IMR-90 (cell line): ENCODE data around the gene KCNH5. TPM values are rescaled to one million over a fixed set of nuclear protein-coding genes. Genes with fewer than 3 reads are reported as not detected.

ENCODE experiments used
- ATAC-seq: fragments of 200-7000 bp; cut with Tn5 transposase; 2 replicates; pipeline ENCODE4 v1.9.1; 2020; ENCODE audit warnings: low read depth, mild to moderate bottlenecking, moderate library complexity
- BruUV-seq: library from RNA; stranded (reverse); fragments of 400-500 nt; replicated peaks from 2 replicates; lab custom pipeline; 2021; lab: Mats Ljungman, UMichigan
- CTCF ChIA-PET: fragments of 300-600 bp; formaldehyde crosslinking; extraction: SDS; loops from one replicate; lab custom pipeline; 2021; ENCODE audit warnings: antibody characterized with exemption; lab: Yijun Ruan, JAX
- POLR2A ChIA-PET: fragments of 300-600 bp; sonication (Branson Sonifier 250); formaldehyde crosslinking; loops from one replicate; lab custom pipeline; 2022; ENCODE audit warnings: antibody characterized with exemption; ENCODE audit not compliant: unreplicated experiment; lab: Charles Lee
- DNase-seq: peaks from one replicate; pipeline ENCODE4 v3.0.0; 2013
- H2AFZ ChIP-seq: replicated peaks from 2 replicates; pipeline ENCODE3; 2013; ENCODE audit warnings: low read length, mild to moderate bottlenecking; ENCODE audit not compliant: poor library complexity
- H2AK5ac ChIP-seq: 2 replicates; pipeline ENCODE4 v1.6.1; 2013; ENCODE audit warnings: low read depth, low read length, inconsistent platforms
- H2AK9ac ChIP-seq: replicated peaks from 2 replicates; pipeline ENCODE3; 2013; ENCODE audit warnings: mild to moderate bottlenecking, low read depth, low read length, moderate library complexity; ENCODE audit not compliant: poor library complexity
- H2BK120ac ChIP-seq: 2 replicates; pipeline ENCODE4 v1.6.1; 2013; ENCODE audit warnings: low read depth, low read length, inconsistent platforms
- H2BK15ac ChIP-seq: 3 replicates; pipeline ENCODE4 v1.6.1; 2013; ENCODE audit warnings: low read depth, low read length, inconsistent platforms
- H2BK20ac ChIP-seq: 2 replicates; pipeline ENCODE4 v1.6.1; 2013; ENCODE audit warnings: low read depth, mild to moderate bottlenecking, inconsistent platforms, low read length, moderate library complexity
- H2BK5ac ChIP-seq: 2 replicates; pipeline ENCODE4 v1.6.1; 2013; ENCODE audit warnings: mild to moderate bottlenecking, low read depth, low read length, inconsistent platforms; ENCODE audit not compliant: poor library complexity, severe bottlenecking
- H3K14ac ChIP-seq: replicated peaks from 2 replicates; pipeline ENCODE4 v1.6.1; 2013; ENCODE audit warnings: low read depth, low read length, inconsistent platforms
- H3K18ac ChIP-seq: 2 replicates; pipeline ENCODE4 v1.6.1; 2013; ENCODE audit warnings: low read depth, low read length, control low read depth
- H3K23ac ChIP-seq: 2 replicates; pipeline ENCODE4 v1.6.1; 2013; ENCODE audit warnings: low read depth, low read length, inconsistent platforms
- H3K27ac ChIP-seq: 2 replicates; pipeline ENCODE4 v1.5.1; 2013; ENCODE audit warnings: mild to moderate bottlenecking, control low read depth, low read length; ENCODE audit not compliant: insufficient read depth
- H3K27me3 ChIP-seq: 2 replicates; pipeline ENCODE4 v1.6.1; 2013; ENCODE audit warnings: low read length; ENCODE audit not compliant: control insufficient read depth, insufficient read depth
- H3K36me3 ChIP-seq: 2 replicates; pipeline ENCODE4 v1.6.1; 2013; ENCODE audit warnings: low read length, mixed read lengths; ENCODE audit not compliant: control insufficient read depth, insufficient read depth
- H3K4ac ChIP-seq: 2 replicates; pipeline ENCODE4 v1.6.1; 2013; ENCODE audit warnings: low read depth, low read length, inconsistent platforms
- H3K4me1 ChIP-seq: 2 replicates; pipeline ENCODE4 v1.6.1; 2013; ENCODE audit warnings: low read length, mixed read lengths; ENCODE audit not compliant: control insufficient read depth, insufficient read depth
- H3K4me2 ChIP-seq: 2 replicates; pipeline ENCODE4 v1.6.1; 2013; ENCODE audit warnings: low read depth, mild to moderate bottlenecking, control low read depth, low read length, moderate library complexity
- H3K4me3 ChIP-seq: 2 replicates; pipeline ENCODE4 v1.5.1; 2013; ENCODE audit warnings: low read depth, mild to moderate bottlenecking, control low read depth, low read length, moderate library complexity; ENCODE audit not compliant: insufficient read depth
- H3K56ac ChIP-seq: 2 replicates; pipeline ENCODE4 v1.6.1; 2013; ENCODE audit warnings: low read length, inconsistent platforms; ENCODE audit not compliant: insufficient read depth; ENCODE audit errors: extremely low read depth
- H3K79me1 ChIP-seq, 2 experiments: 2 replicates each; pipeline ENCODE4 v1.6.1; 2013; ENCODE audit warnings: low read length in 2 of 2, inconsistent platforms in 1 of 2, low read depth in 1 of 2
- H3K9ac ChIP-seq: 2 replicates; pipeline ENCODE4 v1.6.1; 2013; ENCODE audit warnings: low read depth, low read length, control low read depth
- H3K9me1 ChIP-seq: 2 replicates; pipeline ENCODE4 v1.6.1; 2013; ENCODE audit warnings: low read length, inconsistent platforms; ENCODE audit not compliant: insufficient read depth
- H3K9me3 ChIP-seq: 2 replicates; pipeline ENCODE4 v1.6.1; 2013; ENCODE audit warnings: low read length; ENCODE audit not compliant: control insufficient read depth, insufficient read depth
- H4K20me1 ChIP-seq: 2 replicates; pipeline ENCODE4 v1.6.1; 2013; ENCODE audit warnings: low read length, inconsistent platforms; ENCODE audit not compliant: insufficient read depth
- H4K5ac ChIP-seq: 2 replicates; pipeline ENCODE4 v1.6.1; 2013; ENCODE audit warnings: mild to moderate bottlenecking, low read depth, low read length, control low read depth
- H4K8ac ChIP-seq, 2 experiments: 2 replicates each; pipeline ENCODE4 v1.6.1; 2013; ENCODE audit warnings: low read depth in 2 of 2, low read length in 2 of 2, control low read depth in 1 of 2, inconsistent platforms in 1 of 2
- H4K91ac ChIP-seq: 2 replicates; pipeline ENCODE4 v1.6.1; 2013; ENCODE audit warnings: low read depth, low read length, inconsistent platforms; ENCODE audit not compliant: insufficient read depth
- CEBPB ChIP-seq: IDR thresholded peaks from 2 replicates; pipeline ENCODE4 v1.6.1; 2012; ENCODE audit warnings: low read depth, low read length, improper control_type of control experiment
- CTCF ChIP-seq: conservative IDR thresholded peaks from 2 replicates; pipeline ENCODE4 v1.5.1; 2012; ENCODE audit warnings: mild to moderate bottlenecking, low read depth, low read length, improper control_type of control experiment
- ELK1 ChIP-seq: fragments of 150-350 bp; IDR thresholded peaks from 2 replicates; pipeline ENCODE4 v1.6.1; 2016; ENCODE audit warnings: low read depth, mild to moderate bottlenecking, low read length, moderate library complexity, borderline replicate concordance
- MXI1 ChIP-seq: IDR thresholded peaks from 2 replicates; pipeline ENCODE4 v1.6.1; 2012; ENCODE audit warnings: low read depth, mild to moderate bottlenecking, low read length, moderate library complexity, borderline replicate concordance
- RCOR1 ChIP-seq: IDR thresholded peaks from 2 replicates; pipeline ENCODE4 v1.6.1; 2012; ENCODE audit warnings: mild to moderate bottlenecking, low read length, improper control_type of control experiment; ENCODE audit not compliant: insufficient replicate concordance
- SMC3 ChIP-seq: fragments of 150-350 bp; IDR thresholded peaks from 2 replicates; pipeline ENCODE4 v1.6.1; 2016; ENCODE audit warnings: low read depth, mild to moderate bottlenecking, antibody characterized with exemption, low read length, moderate library complexity
- whole genome bisulfite sequencing, 2 experiments: methylation state at CpG; one replicate each; pipeline versions ENCODE4 v1.1.5 to v1.1.7; 2013; ENCODE audit warnings: missing lambda C conversion rate in 2 of 2; ENCODE audit not compliant: insufficient read length in 1 of 2; ENCODE audit errors: extremely low coverage in 2 of 2; 5-methylcytosine and 5-hydroxymethylcytosine counted together
- dilution Hi-C: fragments of 300-500 bp; cut with HindIII; formaldehyde crosslinking; loops from one replicate; pipeline ENCODE4 v1.14.3; 2018; ENCODE audit warnings: low sequenced_read_pairs; ENCODE audit not compliant: unreplicated experiment
- in situ Hi-C: fragments of 300-500 bp; cut with MboI; formaldehyde crosslinking; loops from 3 replicates; pipeline ENCODE4 v1.14.3; 2019; ENCODE audit warnings: low sequenced_read_pairs, inconsistent platforms, mixed read lengths
- intact Hi-C: fragments of 100-400 bp; cut with micrococcal nuclease; formaldehyde crosslinking; loops from 2 replicates; pipeline ENCODE4 v1.10.0; 2022
- polyA plus RNA-seq, 3 experiments: library from polyadenylated mRNA; depleted of rRNA; stranded (reverse); fragments of >200 nt; gene quantifications; 2 replicates each; pipeline ENCODE4 v1.2.3, GENCODE V29; 2012; ENCODE audit warnings: low replicate concordance in 1 of 3
- total RNA-seq: library from RNA; depleted of rRNA; stranded (reverse); fragments of >200 nt; gene quantifications from 2 replicates; pipeline ENCODE4 v1.2.3, GENCODE V29; 2012

KCNH5 gene
- total and polyA plus RNA-seq, 2 of the 4 experiments (the other 2 are of a cell fraction) = under 0.01 to 0.03 TPM

- no peak for DNase-seq
- Histone ChIP-seq H2BK5ac (no peak overlapping the region), H4K91ac (no peak overlapping the region), H3K9me1 (no peaks in the 10 kb centered on the region), H3K18ac (no peak overlapping the region), H3K4me1 (no peaks in the 10 kb centered on the region), H2BK15ac (no peak overlapping the region), H3K27me3 (no peaks in the 10 kb centered on the region), H3K23ac (no peak overlapping the region), H3K4ac (no peak overlapping the region), H2AFZ (no peak overlapping the region), H3K9ac (no peak overlapping the region), H4K20me1 (no peaks in the 10 kb centered on the region), H2BK20ac (no peak overlapping the region), H3K79me1 (no peaks in the 10 kb centered on the region), H2BK120ac (no peak overlapping the region), H3K27ac (no peak overlapping the region), H2AK5ac (no peak overlapping the region), H3K4me2 (no peak overlapping the region), H3K56ac (no peak overlapping the region), H3K36me3 (no peaks in the 10 kb centered on the region), H3K14ac (no peak overlapping the region), H4K5ac (no peak overlapping the region), H2AK9ac (no peak overlapping the region), H4K8ac (no peak overlapping the region), H3K9me3 (peaks cover 2% of the 10 kb centered on the region; the same call in 1 of the 2 replicates), H3K4me3 (no peak overlapping the region)
- in situ Hi-C loops (no loop called here), intact Hi-C loops (loop anchor here (5.0 kb wide), 1 partner anchor 725 kb away; no protein-coding TSS in a partner anchor), dilution Hi-C loops (no loop called here)
- no TSS peak for BruUV-seq
- no CpG with 5 or more reads among the region's 4 CpGs for WGBS, 2 experiments
- CTCF ChIA-PET = no interaction called here
- TF ChIP-seq CTCF = no peak
- no peak for TF ChIP-seq RCOR1
- TF ChIP-seq CEBPB = no peak
- no peak for TF ChIP-seq ELK1
- TF ChIP-seq MXI1 = no peak
- TF ChIP-seq SMC3 = no peak
- no peak for ATAC-seq
- POLR2A ChIA-PET = no interaction called here
Observed at GRCh38 chr14:62807636-62808035, 237.6 kb downstream of the KCNH5 start.
